Esophagus squamous epithelium (tissue), 5 donors: ENCODE results near the gene NUDT3. TPM values are rescaled to one million over a fixed set of nuclear protein-coding genes. Genes with fewer than 3 reads are reported as not detected.
"Not testable (repeated sequence)": the region's sequence is repeated elsewhere in the genome, so short reads cannot be mapped to it uniquely, and the experiment has no call there.

Source experiments
- DNase-seq: peaks from one replicate; lab custom pipeline; 2025; lab: John Stamatoyannopoulos, UW
- H3K27ac ChIP-seq, 4 donors: fragments of 200-600 bp; sonication (generic); one replicate each; pipeline ENCODE4 v1.5.1; 2016 to 2019; ENCODE audit warnings: mild to moderate bottlenecking in 1 of 4
- H3K27me3 ChIP-seq, 4 donors: fragments of 200-600 bp; sonication (generic); 1 replicate in 3 of 4; 2 replicates in 1 of 4; pipeline versions ENCODE4 v1.5.1 to v1.6.0; 2017 to 2021; ENCODE audit warnings: antibody characterized with exemption in 1 of 4
- H3K36me3 ChIP-seq, 3 donors: fragments of 200-600 bp; sonication (generic); one replicate each; pipeline ENCODE4 v1.5.1; 2016 to 2019
- H3K4me1 ChIP-seq, 3 donors: fragments of 200-600 bp; sonication (generic); one replicate each; pipeline ENCODE4 v1.5.1; 2017 to 2019
- H3K4me3 ChIP-seq, 4 donors: fragments of 200-600 bp; sonication (generic); 1 replicate in 3 of 4; 2 replicates in 1 of 4; pipeline ENCODE4 v1.5.1; 2016 to 2019; ENCODE audit warnings: mild to moderate bottlenecking in 2 of 4, moderate library complexity in 1 of 4
- H3K9me3 ChIP-seq, 3 donors: fragments of 200-600 bp; sonication (generic); one replicate each; pipeline ENCODE4 v1.5.1; 2016 to 2019
- CTCF ChIP-seq, 6 experiments: fragments of 450-650 bp in 4 of 6; fragments of 200-600 bp in 2 of 6; sonication (generic) in 2 of 6; IDR thresholded peaks; one replicate each; pipeline ENCODE4 v1.5.1; 2016 to 2019; ENCODE audit warnings: antibody characterized with exemption in 6 of 6, mild to moderate bottlenecking in 4 of 6, moderate library complexity in 4 of 6
- POLR2A ChIP-seq, 4 donors: fragments of 450-650 bp; IDR thresholded peaks; one replicate each; pipeline ENCODE4 v1.6.1; 2017; ENCODE audit warnings: antibody characterized with exemption in 4 of 4, mild to moderate bottlenecking in 4 of 4, moderate library complexity in 3 of 4
- WGBS, 2 donors: methylation state at CpG; one replicate each; pipeline ENCODE4 v1.1.5; 2018; 5-methylcytosine and 5-hydroxymethylcytosine counted together
- intact Hi-C: fragments of 100-400 bp; cut with DNase I; formaldehyde crosslinking; loops from one replicate; pipeline ENCODE4 v1.15.0; 2022
- total RNA-seq, 4 donors: library from RNA; depleted of rRNA; stranded (reverse); fragments of >200 nt; gene quantifications; one replicate each; pipeline ENCODE4 v1.1.0, GENCODE V29; 2016
- donor health status: DM: yes; HTN: yes; CAD: no.

Gene NUDT3
- total RNA-seq, 4 donors from 2014 or later, result 14.9 to 33.4 (median 22.4) TPM

- Histone ChIP-seq H3K36me3 (no peaks in the 10 kb centered on the region), H3K27me3 (no peaks in the 10 kb centered on the region), H3K9me3 (no peaks in the 10 kb centered on the region), H3K4me3 (no peak overlapping the region), H3K4me1 (peaks cover 0 to 36% (median 6%) of the 10 kb centered on the region in 3 donors), H3K27ac (no peak overlapping the region)
- intact Hi-C loops, result no loop called here
- no peak for DNase-seq
- TF ChIP-seq POLR2A (IDR thresholded peaks at IDR 0.05) (no peak), CTCF (IDR thresholded peaks at IDR 0.05) (no peak)
- 51 to 58% methylated on average over 3 of the region's 3 CpGs for WGBS, 2 donors
These were observed 34.0 kb downstream of the NUDT3 start for GRCh38 chr6:34358389-34358905.

GRCh38 chr6:34357937-34358336 lies 34.5 kb downstream of the NUDT3 start:
- no peak overlapping the region for H3K4me3 ChIP-seq
- H3K9me3 ChIP-seq, result no peaks in the 10 kb centered on the region
- H3K27ac ChIP-seq, result no peak overlapping the region
- H3K27me3 ChIP-seq, result no peaks in the 10 kb centered on the region
- DNase-seq, result no peak
- 32 to 94% methylated on average over 1 of the region's 1 CpG for WGBS, 2 donors
- no peak for TF ChIP-seq CTCF (IDR thresholded peaks at IDR 0.05)
- TF ChIP-seq POLR2A (IDR thresholded peaks at IDR 0.05), result no peak
- H3K4me1 ChIP-seq, result peaks cover 0 to 30% (median under 1%) of the 10 kb centered on the region in 3 donors
- H3K36me3 ChIP-seq, result no peaks in the 10 kb centered on the region
- intact Hi-C loops, result no loop called here

- intact Hi-C loops, result no loop called here
- 85 to 88% methylated on average over 3 of the region's 3 CpGs for WGBS, 2 donors
- DNase-seq, result no peak
- TF ChIP-seq CTCF (IDR thresholded peaks at IDR 0.05), result no peak
- TF ChIP-seq POLR2A (IDR thresholded peaks at IDR 0.05), result no peak
- Histone ChIP-seq H3K27ac (no peak overlapping the region), H3K9me3 (no peaks in the 10 kb centered on the region), H3K4me3 (no peak overlapping the region), H3K27me3 (no peaks in the 10 kb centered on the region), H3K4me1 (peaks cover 0 to 34% (median 0%) of the 10 kb centered on the region in 3 donors), H3K36me3 (no peaks in the 10 kb centered on the region)
These were observed 36.6 kb downstream of the NUDT3 start for GRCh38 chr6:34355889-34356288.

- H3K27ac ChIP-seq, H3K36me3 ChIP-seq, intact Hi-C loops, DNase-seq, H3K27me3 ChIP-seq, H3K4me3 ChIP-seq, H3K9me3 ChIP-seq: not testable (repeated sequence)
- peaks cover 0 to 22% (median 0%) of the 10 kb centered on the region in 3 donors for H3K4me1 ChIP-seq
- WGBS, 2 donors, result 80 to 94% methylated on average over 2 to 6 of the region's 6 CpGs
These were observed 38.2 kb downstream of the NUDT3 start for GRCh38 chr6:34354230-34354629.

- H3K27me3 ChIP-seq, H3K4me3 ChIP-seq, H3K9me3 ChIP-seq, DNase-seq, intact Hi-C loops, H3K36me3 ChIP-seq, H3K27ac ChIP-seq: not testable (repeated sequence)
- 89 to 90% methylated on average over 7 of the region's 7 CpGs for WGBS, 2 donors
- H3K4me1 ChIP-seq, result peaks cover 0 to 17% (median 0%) of the 10 kb centered on the region in 3 donors
These were observed 38.9 kb downstream of the NUDT3 start for GRCh38 chr6:34353530-34353929.

GRCh38 chr6:34352305-34352937 lies 40.0 kb downstream of the NUDT3 start:
- no peak overlapping the region for H3K4me3 ChIP-seq
- intact Hi-C loops, result no loop called here
- no peaks in the 10 kb centered on the region for H3K9me3 ChIP-seq

More at GRCh38 chr6:34352305-34352937, 40.0 kb downstream of the NUDT3 start:
- Histone ChIP-seq H3K4me1 (peaks cover 0 to 15% (median 0%) of the 10 kb centered on the region in 3 donors), H3K27me3 (no peaks in the 10 kb centered on the region), H3K36me3 (no peaks in the 10 kb centered on the region), H3K27ac (no peak overlapping the region)
- TF ChIP-seq CTCF (IDR thresholded peaks at IDR 0.05), result no peak
- TF ChIP-seq POLR2A (IDR thresholded peaks at IDR 0.05), result no peak
- 87% methylated on average over 2 of the region's 2 CpGs for WGBS, 2 donors
- no peak for DNase-seq
